H9 (cell line): ENCODE results near the gene RSPH3. TPM values are rescaled to one million over a fixed set of nuclear protein-coding genes. Genes with fewer than 3 reads are reported as not detected.

Experiments used
- DNase-seq: peaks from one replicate; pipeline ENCODE4 v3.0.0-alpha.2; 2017
- H2AFZ ChIP-seq: one replicate; pipeline ENCODE4 v1.6.1; 2013; ENCODE audit warnings: mild to moderate bottlenecking, low read length, control low read depth, moderate library complexity
- H2AK5ac ChIP-seq: 2 replicates; pipeline ENCODE4 v1.6.1; 2013; ENCODE audit warnings: low read length, control low read depth, mixed read lengths; ENCODE audit not compliant: insufficient read length
- H2BK120ac ChIP-seq: one replicate; pipeline ENCODE4 v1.6.1; 2013; ENCODE audit warnings: low read depth, mild to moderate bottlenecking, low read length, control low read depth, inconsistent platforms; ENCODE audit not compliant: poor library complexity, severe bottlenecking
- H2BK12ac ChIP-seq: 2 replicates; pipeline ENCODE4 v1.6.1; 2013; ENCODE audit warnings: low read length, control low read depth, mixed read lengths, low read depth; ENCODE audit not compliant: insufficient read length
- H2BK15ac ChIP-seq: 2 replicates; pipeline ENCODE4 v1.6.1; 2013; ENCODE audit warnings: low read depth, low read length, control low read depth
- H2BK20ac ChIP-seq: one replicate; pipeline ENCODE4 v1.6.1; 2013; ENCODE audit warnings: low read depth, mild to moderate bottlenecking, low read length, control low read depth, inconsistent platforms; ENCODE audit not compliant: poor library complexity, severe bottlenecking
- H2BK5ac ChIP-seq: 2 replicates; pipeline ENCODE4 v1.6.1; 2013; ENCODE audit warnings: low read length, control low read depth, mixed read lengths; ENCODE audit not compliant: insufficient read length
- H3K14ac ChIP-seq: 2 replicates; pipeline ENCODE4 v1.6.1; 2013; ENCODE audit warnings: low read length, control low read depth; ENCODE audit not compliant: insufficient read depth
- H3K18ac ChIP-seq: 2 replicates; pipeline ENCODE4 v1.6.1; 2013; ENCODE audit warnings: low read depth, mild to moderate bottlenecking, mixed read lengths, low read length, control low read depth; ENCODE audit not compliant: insufficient read length
- H3K23ac ChIP-seq: 2 replicates; pipeline ENCODE4 v1.6.1; 2013; ENCODE audit warnings: low read length, control low read depth, mixed read lengths, low read depth; ENCODE audit not compliant: insufficient read length
- H3K23me2 ChIP-seq: 2 replicates; pipeline ENCODE4 v1.6.1; 2013; ENCODE audit warnings: low read depth, mild to moderate bottlenecking, mixed read lengths, low read length, control low read depth; ENCODE audit not compliant: insufficient read length, poor library complexity, severe bottlenecking
- H3K27ac ChIP-seq: 2 replicates; pipeline ENCODE4 v1.5.1; 2013; ENCODE audit warnings: low read length, control low read depth, mixed read lengths, low read depth; ENCODE audit not compliant: insufficient read length
- H3K27me3 ChIP-seq: 2 replicates; pipeline ENCODE4 v1.6.1; 2013; ENCODE audit warnings: low read length, control low read depth, inconsistent platforms; ENCODE audit not compliant: insufficient read depth
- H3K4ac ChIP-seq: 2 replicates; pipeline ENCODE4 v1.6.1; 2013; ENCODE audit warnings: low read depth, mild to moderate bottlenecking, control low read depth, inconsistent platforms, low read length, moderate library complexity
- H3K4me1 ChIP-seq: 2 replicates; pipeline ENCODE4 v1.6.1; 2013; ENCODE audit warnings: low read length, control low read depth, inconsistent platforms; ENCODE audit not compliant: insufficient read depth
- H3K4me2 ChIP-seq: 2 replicates; pipeline ENCODE4 v1.6.1; 2013; ENCODE audit warnings: low read length, control low read depth, mixed read lengths; ENCODE audit not compliant: insufficient read length, insufficient read depth
- H3K56ac ChIP-seq: 2 replicates; pipeline ENCODE4 v1.6.1; 2013; ENCODE audit warnings: low read depth, mild to moderate bottlenecking, mixed read lengths, low read length, control low read depth; ENCODE audit not compliant: insufficient read length
- H3K79me1 ChIP-seq: 2 replicates; pipeline ENCODE4 v1.6.1; 2013; ENCODE audit warnings: low read depth, mild to moderate bottlenecking, moderate library complexity, low read length, control low read depth, inconsistent platforms; ENCODE audit not compliant: insufficient read depth, poor library complexity, severe bottlenecking
- H3K79me2 ChIP-seq: 2 replicates; pipeline ENCODE4 v1.6.1; 2013; ENCODE audit warnings: low read length, control low read depth, inconsistent platforms; ENCODE audit not compliant: insufficient read depth
- H3K9ac ChIP-seq: 2 replicates; pipeline ENCODE4 v1.6.1; 2013; ENCODE audit warnings: low read length, control low read depth, mixed read lengths; ENCODE audit not compliant: insufficient read length; ENCODE audit errors: extremely low read depth
- H3K9me3 ChIP-seq: one replicate; pipeline ENCODE4 v1.6.1; 2013; ENCODE audit warnings: low read depth, low read length, inconsistent platforms; ENCODE audit not compliant: control insufficient read depth
- H3T11ph ChIP-seq: one replicate; pipeline ENCODE4 v1.6.1; 2013; ENCODE audit warnings: mild to moderate bottlenecking, low read length, control low read depth, inconsistent platforms
- H4K20me1 ChIP-seq: one replicate; pipeline ENCODE4 v1.6.1; 2013; ENCODE audit not compliant: control insufficient read depth, insufficient read length, insufficient read depth
- H4K5ac ChIP-seq: 2 replicates; pipeline ENCODE4 v1.6.1; 2013; ENCODE audit warnings: low read depth, mild to moderate bottlenecking, mixed read lengths, low read length, control low read depth; ENCODE audit not compliant: insufficient read length
- H4K8ac ChIP-seq: replicated peaks from 2 replicates; pipeline ENCODE4 v1.6.1; 2013; ENCODE audit warnings: low read length, control low read depth, mixed read lengths, low read depth; ENCODE audit not compliant: insufficient read length
- H4K91ac ChIP-seq: 2 replicates; pipeline ENCODE4 v1.6.1; 2013; ENCODE audit warnings: low read depth, mild to moderate bottlenecking, moderate library complexity, mixed read lengths, low read length, control low read depth; ENCODE audit not compliant: insufficient read length
- H3K27ac Mint-ChIP-seq, 3 experiments: 2 replicates in 2 of 3; 3 replicates in 1 of 3; pipeline ENCODE4 v1.8.0; 2020 to 2021; ENCODE audit warnings: mixed read lengths in 3 of 3, mild to moderate bottlenecking in 1 of 3, moderate library complexity in 1 of 3
- H3K27me3 Mint-ChIP-seq: 2 replicates; pipeline ENCODE4 v1.8.0; 2021; ENCODE audit warnings: low read depth, mild to moderate bottlenecking, moderate library complexity, mixed read lengths
- H3K36me3 Mint-ChIP-seq, 3 experiments: 2 replicates in 2 of 3; 3 replicates in 1 of 3; pipeline ENCODE4 v1.8.0; 2020 to 2021; ENCODE audit warnings: low read depth in 3 of 3, mixed read lengths in 3 of 3; ENCODE audit not compliant: insufficient read depth in 1 of 3
- H3K4me1 Mint-ChIP-seq, 2 experiments: 2 replicates each; pipeline ENCODE4 v1.8.0; 2020; ENCODE audit warnings: mixed read lengths in 2 of 2
- H3K4me3 Mint-ChIP-seq, 2 experiments: 2 replicates in 1 of 2; 3 replicates in 1 of 2; pipeline ENCODE4 v1.8.0; 2020 to 2021; ENCODE audit warnings: mild to moderate bottlenecking in 2 of 2, mixed read lengths in 2 of 2, moderate library complexity in 1 of 2
- H3K9me3 Mint-ChIP-seq, 2 experiments: 2 replicates in 1 of 2; 3 replicates in 1 of 2; pipeline ENCODE4 v1.8.0; 2020; ENCODE audit warnings: mild to moderate bottlenecking in 2 of 2, mixed read lengths in 2 of 2, moderate library complexity in 1 of 2
- CTCF ChIP-seq: fragments of 200-600 bp; sonication (generic); conservative IDR thresholded peaks from 3 replicates; pipeline ENCODE4 v1.8.0; 2021; ENCODE audit warnings: antibody characterized with exemption, mild to moderate bottlenecking
- WGBS: extraction: QIAGEN DNeasy Blood & Tissue Kit; methylation state at CpG from one replicate; pipeline ENCODE4 v1.1.7; 2013; ENCODE audit warnings: missing lambda C conversion rate, low lambda C conversion rate, mixed read lengths; ENCODE audit not compliant: insufficient read length; ENCODE audit errors: extremely low coverage; 5-methylcytosine and 5-hydroxymethylcytosine counted together
- total RNA-seq: library from RNA; stranded (reverse); gene quantifications from 2 replicates; pipeline ENCODE4 v1.2.1, GENCODE V29; 2021

RSPH3 gene
- total RNA-seq, 1 experiment from 2014 or later: 2.2 TPM

DNA sequence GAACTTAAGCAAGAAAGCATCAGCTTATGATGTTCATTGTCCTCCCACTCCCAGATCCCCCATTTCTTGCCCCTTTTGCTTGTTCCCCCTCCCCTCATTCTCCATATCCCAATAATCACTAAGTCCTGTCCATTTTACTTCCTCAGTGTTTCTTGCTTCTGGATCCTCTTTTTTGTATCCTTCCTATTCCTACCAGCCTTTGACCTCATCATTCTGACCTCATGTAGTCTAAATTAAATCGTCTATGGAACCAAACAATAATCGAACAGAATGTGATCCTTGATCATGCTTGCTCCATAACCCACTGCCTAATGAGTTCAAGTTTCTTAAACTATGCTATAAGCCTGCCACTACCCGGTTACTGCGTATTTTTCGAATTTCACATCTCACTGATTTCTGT, 5.4 kb upstream of the RSPH3 start:
- Histone ChIP-seq H3K4me1 (no peaks in the 10 kb centered on the region; the same call in 1 of the 2 replicates), H3K27me3 (no peaks in the 10 kb centered on the region), H3K23me2 (peaks cover under 1% of the 10 kb centered on the region), H2BK5ac (no peak overlapping the region), H3T11ph (no peak overlapping the region), H3K56ac (no peak overlapping the region), H2BK20ac (no peak overlapping the region), H3K27ac (no peak overlapping the region), H2AFZ (no peak overlapping the region), H3K14ac (no peak overlapping the region), H2AK5ac (no peak overlapping the region), H3K4ac (no peak overlapping the region), H3K9ac (no peak overlapping the region), H3K9me3 (no peaks in the 10 kb centered on the region), H3K4me2 (no peak overlapping the region), H4K91ac (no peak overlapping the region), H2BK120ac (no peak overlapping the region), H3K23ac (no peak overlapping the region), H4K20me1 (no peaks in the 10 kb centered on the region), H3K79me2 (no peaks in the 10 kb centered on the region), H4K5ac (no peak overlapping the region), H2BK15ac (no peak overlapping the region), H3K79me1 (no peaks in the 10 kb centered on the region), H4K8ac (no peak overlapping the region), H3K18ac (no peak overlapping the region), H2BK12ac (no peak overlapping the region)
- peaks cover 8 to 9% of the 10 kb centered on the region in 2 experiments for H3K4me1 Mint-ChIP-seq
- H3K27ac Mint-ChIP-seq: no peak overlapping the region
- no peaks in the 10 kb centered on the region for H3K9me3 Mint-ChIP-seq
- no peaks in the 10 kb centered on the region; the same call in none of the 2 replicates for H3K27me3 Mint-ChIP-seq
- H3K4me3 Mint-ChIP-seq: no peak overlapping the region
- no peak for DNase-seq
- peaks cover 0 to 7% (median 0%) of the 10 kb centered on the region in 3 experiments; a peak in 2 of 7 replicates for H3K36me3 Mint-ChIP-seq
- no peak for TF ChIP-seq CTCF
- no CpG with 5 or more reads among the region's 5 CpGs for WGBS
